ENCODE results near the gene ZNF672.
A peak's percentile ranks its signal among the peaks of the same experiment; 100 is the strongest.

Gene ZNF672

DNA sequence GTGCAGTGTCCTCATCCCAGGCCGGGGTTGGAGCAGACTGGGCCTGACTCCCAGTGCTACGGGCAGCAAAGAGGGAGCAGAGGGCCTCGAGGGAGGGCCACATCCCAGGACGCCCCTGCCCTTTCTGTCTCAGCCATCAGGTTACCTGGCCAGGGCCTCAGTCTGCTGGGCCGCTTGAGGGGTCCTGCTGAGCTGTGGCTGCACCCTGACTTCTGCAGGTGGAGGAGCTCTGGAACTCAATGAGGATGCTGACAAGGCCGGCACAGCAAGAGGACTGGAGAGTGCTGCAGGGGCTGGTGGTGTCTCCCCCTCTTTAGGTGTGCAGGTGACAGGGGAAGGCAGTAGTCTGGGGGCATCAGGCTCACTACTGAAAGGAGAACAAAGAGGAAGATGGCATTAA is 17.6 kb downstream of the ZNF672 start:
- TF ChIP-seq, protein P1, sequence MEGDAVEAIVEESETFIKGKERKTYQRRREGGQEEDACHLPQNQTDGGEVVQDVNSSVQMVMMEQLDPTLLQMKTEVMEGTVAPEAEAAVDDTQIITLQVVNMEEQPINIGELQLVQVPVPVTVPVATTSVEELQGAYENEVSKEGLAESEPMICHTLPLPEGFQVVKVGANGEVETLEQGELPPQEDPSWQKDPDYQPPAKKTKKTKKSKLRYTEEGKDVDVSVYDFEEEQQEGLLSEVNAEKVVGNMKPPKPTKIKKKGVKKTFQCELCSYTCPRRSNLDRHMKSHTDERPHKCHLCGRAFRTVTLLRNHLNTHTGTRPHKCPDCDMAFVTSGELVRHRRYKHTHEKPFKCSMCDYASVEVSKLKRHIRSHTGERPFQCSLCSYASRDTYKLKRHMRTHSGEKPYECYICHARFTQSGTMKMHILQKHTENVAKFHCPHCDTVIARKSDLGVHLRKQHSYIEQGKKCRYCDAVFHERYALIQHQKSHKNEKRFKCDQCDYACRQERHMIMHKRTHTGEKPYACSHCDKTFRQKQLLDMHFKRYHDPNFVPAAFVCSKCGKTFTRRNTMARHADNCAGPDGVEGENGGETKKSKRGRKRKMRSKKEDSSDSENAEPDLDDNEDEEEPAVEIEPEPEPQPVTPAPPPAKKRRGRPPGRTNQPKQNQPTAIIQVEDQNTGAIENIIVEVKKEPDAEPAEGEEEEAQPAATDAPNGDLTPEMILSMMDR (IDR thresholded peaks at IDR 0.05; ENCODE audit: control insufficient read depth, extremely low read depth, insufficient read depth), result no peak
- no peak overlapping the region for H3K4me3 ChIP-seq (ENCODE audit: low read depth, low read length)
- no peak for DNase-seq (ENCODE audit: low read depth)

DNA sequence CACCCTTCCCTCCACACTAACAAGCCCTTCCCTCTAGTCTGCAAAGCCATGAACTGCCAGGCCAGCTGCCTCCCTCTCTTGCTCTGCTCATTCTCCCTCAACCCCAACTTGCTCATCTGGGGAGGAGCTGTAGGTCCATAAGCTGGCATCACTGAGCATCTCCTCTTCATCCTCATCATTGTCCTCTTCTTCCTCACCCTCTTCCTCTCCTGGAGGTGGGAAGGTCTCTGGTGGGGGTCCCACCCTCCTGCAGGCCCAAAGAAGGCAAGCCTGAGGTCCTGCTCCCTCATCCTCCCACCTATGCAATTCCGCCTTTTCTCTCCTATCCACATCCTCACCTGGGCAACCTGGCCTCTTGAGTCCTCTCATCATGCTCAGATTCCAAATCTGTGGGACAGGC is 18.2 kb downstream of the ZNF672 start:
- TF ChIP-seq, protein P1 (IDR thresholded peaks at IDR 0.05; ENCODE audit: control insufficient read depth, extremely low read depth, insufficient read depth), result no peak

GRCh38 chr1:248857201-248857600 is 19.2 kb downstream of the ZNF672 start:
- DNase-seq (ENCODE audit: low read depth), result no peak
- H3K4me3 ChIP-seq (ENCODE audit: low read depth, low read length), result peak overlapping the region; percentile 84
- TF ChIP-seq, protein P1 (IDR thresholded peaks at IDR 0.05; ENCODE audit: control insufficient read depth, extremely low read depth, insufficient read depth), result no peak

More for the DNA sequence above, 18.2 kb downstream of the ZNF672 start:
- no peak for DNase-seq (ENCODE audit: low read depth)
- no peak overlapping the region for H3K4me3 ChIP-seq (ENCODE audit: low read depth, low read length)

DNA sequence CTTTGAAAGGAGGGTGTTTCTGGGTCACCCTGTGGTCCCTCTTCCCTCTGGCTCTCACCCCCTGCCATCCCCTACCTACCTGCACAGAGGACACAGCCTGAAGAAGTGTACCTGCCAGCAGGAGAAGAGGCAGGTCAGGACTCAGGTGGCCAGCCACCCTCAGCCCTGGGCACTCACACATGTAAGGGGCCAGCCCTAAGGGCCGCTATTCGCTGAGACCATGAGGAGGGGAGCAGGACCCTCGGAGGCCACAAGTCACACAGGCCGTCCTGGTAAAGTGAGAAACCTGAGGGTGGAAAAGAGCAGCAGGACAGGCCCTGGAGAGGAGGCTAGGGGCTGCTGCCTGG is 19.7 kb downstream of the ZNF672 start:
- TF ChIP-seq, protein P1 (IDR thresholded peaks at IDR 0.05; ENCODE audit: control insufficient read depth, extremely low read depth, insufficient read depth), result no peak

GRCh38 chr1:248858096-248858890 is 20.3 kb downstream of the ZNF672 start:
- peak overlapping the region; percentile 84 for H3K4me3 ChIP-seq (ENCODE audit: low read depth, low read length)
- DNase-seq (ENCODE audit: low read depth), result peak; percentile 86
- TF ChIP-seq, protein P1 (IDR thresholded peaks at IDR 0.05; ENCODE audit: control insufficient read depth, extremely low read depth, insufficient read depth), result peak; percentile 62

More for the DNA sequence above, 19.7 kb downstream of the ZNF672 start:
- no peak for DNase-seq (ENCODE audit: low read depth)
- H3K4me3 ChIP-seq (ENCODE audit: low read depth, low read length), result peak overlapping the region; percentile 84

DNA sequence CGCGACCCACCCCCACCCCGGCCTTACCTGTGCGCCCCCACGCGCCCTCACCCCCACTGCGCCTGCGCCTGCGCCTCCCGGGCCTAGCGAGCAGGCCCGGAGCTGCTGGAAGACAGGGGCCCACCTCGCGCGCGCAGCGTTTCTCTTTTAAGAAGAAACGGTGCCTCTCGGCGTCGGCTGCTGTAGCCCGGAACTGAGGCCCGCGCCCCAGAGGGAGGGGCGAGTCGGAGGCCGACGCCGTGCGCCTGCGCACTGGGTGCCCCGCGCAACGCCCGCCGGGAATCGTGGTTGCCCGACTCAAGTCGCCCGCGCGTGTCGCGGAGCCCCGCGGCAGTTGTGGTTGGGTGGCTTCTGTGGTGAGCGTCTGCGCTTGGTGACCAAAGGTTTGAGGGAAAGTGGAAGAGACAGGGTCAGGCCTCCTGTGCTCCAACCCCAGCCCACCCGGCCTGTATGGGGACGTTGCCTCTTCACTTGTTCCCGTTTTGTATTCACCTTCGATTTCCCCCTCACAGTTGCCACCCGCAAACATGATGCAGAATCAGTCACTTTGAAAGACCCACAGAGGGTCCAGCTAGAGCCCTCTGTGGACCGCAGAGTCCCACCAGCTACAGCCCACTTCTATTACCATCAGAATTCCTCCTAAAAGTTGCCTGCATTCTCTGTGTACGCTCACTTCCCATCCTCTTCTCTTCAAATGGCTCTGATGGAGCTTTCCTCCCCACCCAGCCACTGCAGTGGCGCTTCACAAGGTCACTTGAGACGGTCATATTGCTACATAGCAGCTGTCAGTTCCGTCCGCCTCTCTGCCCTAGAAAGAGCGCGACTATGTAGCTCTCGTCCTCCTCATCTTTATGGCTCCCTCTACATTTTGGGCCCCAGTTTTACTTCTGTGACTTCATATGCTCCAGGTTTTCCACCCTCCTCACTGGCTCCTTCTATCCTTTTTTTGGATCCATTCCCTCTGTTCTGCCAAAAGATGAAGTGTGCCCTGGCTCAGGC is 21.2 kb downstream of the ZNF672 start, which contains the start of gene ZNF692:
Gene ZNF692, minus strand, starts transcription at position 195 of the 999 bp plus-strand sequence. CDS start 776 bp downstream, outside the sequence.
- TF ChIP-seq, protein P1 (IDR thresholded peaks at IDR 0.05; ENCODE audit: control insufficient read depth, extremely low read depth, insufficient read depth), result no peak
- H3K4me3 ChIP-seq (ENCODE audit: low read depth, low read length), result peak within 1 kb of the TSS; percentile 84
- peak; percentile 94 for DNase-seq (ENCODE audit: low read depth)

Measured in LNCaP clone FGC (cell line).